IMR-90 (cell line): ENCODE data around the gene ASPN. TPM values are rescaled to one million over a fixed set of nuclear protein-coding genes. Genes with fewer than 3 reads are reported as not detected.
A peak's percentile ranks its signal among the peaks of the same experiment; 100 is the strongest.

Experiments used
- ATAC-seq: fragments of 200-7000 bp; cut with Tn5 transposase; 2 replicates; pipeline ENCODE4 v1.9.1; 2020; ENCODE audit warnings: low read depth, mild to moderate bottlenecking, moderate library complexity
- BruUV-seq: library from RNA; stranded (reverse); fragments of 400-500 nt; replicated peaks from 2 replicates; lab custom pipeline; 2021; lab: Mats Ljungman, UMichigan
- CTCF ChIA-PET: fragments of 300-600 bp; formaldehyde crosslinking; extraction: SDS; loops from one replicate; lab custom pipeline; 2021; ENCODE audit warnings: antibody characterized with exemption; lab: Yijun Ruan, JAX
- POLR2A ChIA-PET: fragments of 300-600 bp; sonication (Branson Sonifier 250); formaldehyde crosslinking; loops from one replicate; lab custom pipeline; 2022; ENCODE audit warnings: antibody characterized with exemption; ENCODE audit not compliant: unreplicated experiment; lab: Charles Lee
- DNase-seq: peaks from one replicate; pipeline ENCODE4 v3.0.0; 2013
- H2AFZ ChIP-seq: replicated peaks from 2 replicates; pipeline ENCODE3; 2013; ENCODE audit warnings: low read length, mild to moderate bottlenecking; ENCODE audit not compliant: poor library complexity
- H2AK5ac ChIP-seq: 2 replicates; pipeline ENCODE4 v1.6.1; 2013; ENCODE audit warnings: low read depth, low read length, inconsistent platforms
- H2AK9ac ChIP-seq: replicated peaks from 2 replicates; pipeline ENCODE3; 2013; ENCODE audit warnings: mild to moderate bottlenecking, low read depth, low read length, moderate library complexity; ENCODE audit not compliant: poor library complexity
- H2BK120ac ChIP-seq: 2 replicates; pipeline ENCODE4 v1.6.1; 2013; ENCODE audit warnings: low read depth, low read length, inconsistent platforms
- H2BK15ac ChIP-seq: 3 replicates; pipeline ENCODE4 v1.6.1; 2013; ENCODE audit warnings: low read depth, low read length, inconsistent platforms
- H2BK20ac ChIP-seq: 2 replicates; pipeline ENCODE4 v1.6.1; 2013; ENCODE audit warnings: low read depth, mild to moderate bottlenecking, inconsistent platforms, low read length, moderate library complexity
- H2BK5ac ChIP-seq: 2 replicates; pipeline ENCODE4 v1.6.1; 2013; ENCODE audit warnings: mild to moderate bottlenecking, low read depth, low read length, inconsistent platforms; ENCODE audit not compliant: poor library complexity, severe bottlenecking
- H3K14ac ChIP-seq: replicated peaks from 2 replicates; pipeline ENCODE4 v1.6.1; 2013; ENCODE audit warnings: low read depth, low read length, inconsistent platforms
- H3K18ac ChIP-seq: 2 replicates; pipeline ENCODE4 v1.6.1; 2013; ENCODE audit warnings: low read depth, low read length, control low read depth
- H3K23ac ChIP-seq: 2 replicates; pipeline ENCODE4 v1.6.1; 2013; ENCODE audit warnings: low read depth, low read length, inconsistent platforms
- H3K27ac ChIP-seq: 2 replicates; pipeline ENCODE4 v1.5.1; 2013; ENCODE audit warnings: mild to moderate bottlenecking, control low read depth, low read length; ENCODE audit not compliant: insufficient read depth
- H3K27me3 ChIP-seq: 2 replicates; pipeline ENCODE4 v1.6.1; 2013; ENCODE audit warnings: low read length; ENCODE audit not compliant: control insufficient read depth, insufficient read depth
- H3K36me3 ChIP-seq: 2 replicates; pipeline ENCODE4 v1.6.1; 2013; ENCODE audit warnings: low read length, mixed read lengths; ENCODE audit not compliant: control insufficient read depth, insufficient read depth
- H3K4ac ChIP-seq: 2 replicates; pipeline ENCODE4 v1.6.1; 2013; ENCODE audit warnings: low read depth, low read length, inconsistent platforms
- H3K4me1 ChIP-seq: 2 replicates; pipeline ENCODE4 v1.6.1; 2013; ENCODE audit warnings: low read length, mixed read lengths; ENCODE audit not compliant: control insufficient read depth, insufficient read depth
- H3K4me2 ChIP-seq: 2 replicates; pipeline ENCODE4 v1.6.1; 2013; ENCODE audit warnings: low read depth, mild to moderate bottlenecking, control low read depth, low read length, moderate library complexity
- H3K4me3 ChIP-seq: 2 replicates; pipeline ENCODE4 v1.5.1; 2013; ENCODE audit warnings: low read depth, mild to moderate bottlenecking, control low read depth, low read length, moderate library complexity; ENCODE audit not compliant: insufficient read depth
- H3K56ac ChIP-seq: 2 replicates; pipeline ENCODE4 v1.6.1; 2013; ENCODE audit warnings: low read length, inconsistent platforms; ENCODE audit not compliant: insufficient read depth; ENCODE audit errors: extremely low read depth
- H3K79me1 ChIP-seq, 2 experiments: 2 replicates each; pipeline ENCODE4 v1.6.1; 2013; ENCODE audit warnings: low read length in 2 of 2, inconsistent platforms in 1 of 2, low read depth in 1 of 2
- H3K9ac ChIP-seq: 2 replicates; pipeline ENCODE4 v1.6.1; 2013; ENCODE audit warnings: low read depth, low read length, control low read depth
- H3K9me1 ChIP-seq: 2 replicates; pipeline ENCODE4 v1.6.1; 2013; ENCODE audit warnings: low read length, inconsistent platforms; ENCODE audit not compliant: insufficient read depth
- H3K9me3 ChIP-seq: 2 replicates; pipeline ENCODE4 v1.6.1; 2013; ENCODE audit warnings: low read length; ENCODE audit not compliant: control insufficient read depth, insufficient read depth
- H4K20me1 ChIP-seq: 2 replicates; pipeline ENCODE4 v1.6.1; 2013; ENCODE audit warnings: low read length, inconsistent platforms; ENCODE audit not compliant: insufficient read depth
- H4K5ac ChIP-seq: 2 replicates; pipeline ENCODE4 v1.6.1; 2013; ENCODE audit warnings: mild to moderate bottlenecking, low read depth, low read length, control low read depth
- H4K8ac ChIP-seq, 2 experiments: 2 replicates each; pipeline ENCODE4 v1.6.1; 2013; ENCODE audit warnings: low read depth in 2 of 2, low read length in 2 of 2, control low read depth in 1 of 2, inconsistent platforms in 1 of 2
- H4K91ac ChIP-seq: 2 replicates; pipeline ENCODE4 v1.6.1; 2013; ENCODE audit warnings: low read depth, low read length, inconsistent platforms; ENCODE audit not compliant: insufficient read depth
- CEBPB ChIP-seq: IDR thresholded peaks from 2 replicates; pipeline ENCODE4 v1.6.1; 2012; ENCODE audit warnings: low read depth, low read length, improper control_type of control experiment
- CHD1 ChIP-seq: IDR thresholded peaks from 2 replicates; pipeline ENCODE4 v1.6.1; 2012; ENCODE audit warnings: low read depth, low read length, improper control_type of control experiment
- ELK1 ChIP-seq: fragments of 150-350 bp; IDR thresholded peaks from 2 replicates; pipeline ENCODE4 v1.6.1; 2016; ENCODE audit warnings: low read depth, mild to moderate bottlenecking, low read length, moderate library complexity, borderline replicate concordance
- FOS ChIP-seq: fragments of 150-350 bp; IDR thresholded peaks from 2 replicates; pipeline ENCODE4 v1.6.1; 2016; ENCODE audit warnings: low read depth, low read length
- MXI1 ChIP-seq: IDR thresholded peaks from 2 replicates; pipeline ENCODE4 v1.6.1; 2012; ENCODE audit warnings: low read depth, mild to moderate bottlenecking, low read length, moderate library complexity, borderline replicate concordance
- NFE2L2 ChIP-seq: fragments of 150-350 bp; IDR thresholded peaks from 2 replicates; pipeline ENCODE4 v1.6.1; 2016; ENCODE audit warnings: low read depth, mild to moderate bottlenecking, low read length
- USF2 ChIP-seq: fragments of 150-350 bp; IDR thresholded peaks from 2 replicates; pipeline ENCODE4 v1.6.1; 2017; ENCODE audit warnings: mild to moderate bottlenecking, antibody characterized with exemption, low read length, low read depth
- WGBS, 2 experiments: methylation state at CpG; one replicate each; pipeline versions ENCODE4 v1.1.5 to v1.1.7; 2013; ENCODE audit warnings: missing lambda C conversion rate in 2 of 2; ENCODE audit not compliant: insufficient read length in 1 of 2; ENCODE audit errors: extremely low coverage in 2 of 2; 5-methylcytosine and 5-hydroxymethylcytosine counted together
- dilution Hi-C: fragments of 300-500 bp; cut with HindIII; formaldehyde crosslinking; loops from one replicate; pipeline ENCODE4 v1.14.3; 2018; ENCODE audit warnings: low sequenced_read_pairs; ENCODE audit not compliant: unreplicated experiment
- in situ Hi-C: fragments of 300-500 bp; cut with MboI; formaldehyde crosslinking; loops from 3 replicates; pipeline ENCODE4 v1.14.3; 2019; ENCODE audit warnings: low sequenced_read_pairs, inconsistent platforms, mixed read lengths
- intact Hi-C: fragments of 100-400 bp; cut with micrococcal nuclease; formaldehyde crosslinking; loops from 2 replicates; pipeline ENCODE4 v1.10.0; 2022
- polyA plus RNA-seq, 3 experiments: library from polyadenylated mRNA; depleted of rRNA; stranded (reverse); fragments of >200 nt; gene quantifications; 2 replicates each; pipeline ENCODE4 v1.2.3, GENCODE V29; 2012; ENCODE audit warnings: low replicate concordance in 1 of 3
- total RNA-seq: library from RNA; depleted of rRNA; stranded (reverse); fragments of >200 nt; gene quantifications from 2 replicates; pipeline ENCODE4 v1.2.3, GENCODE V29; 2012

ASPN gene
- total and polyA plus RNA-seq, 2 of the 4 experiments (the other 2 are of a cell fraction): under 0.01 to 0.09 TPM

DNA sequence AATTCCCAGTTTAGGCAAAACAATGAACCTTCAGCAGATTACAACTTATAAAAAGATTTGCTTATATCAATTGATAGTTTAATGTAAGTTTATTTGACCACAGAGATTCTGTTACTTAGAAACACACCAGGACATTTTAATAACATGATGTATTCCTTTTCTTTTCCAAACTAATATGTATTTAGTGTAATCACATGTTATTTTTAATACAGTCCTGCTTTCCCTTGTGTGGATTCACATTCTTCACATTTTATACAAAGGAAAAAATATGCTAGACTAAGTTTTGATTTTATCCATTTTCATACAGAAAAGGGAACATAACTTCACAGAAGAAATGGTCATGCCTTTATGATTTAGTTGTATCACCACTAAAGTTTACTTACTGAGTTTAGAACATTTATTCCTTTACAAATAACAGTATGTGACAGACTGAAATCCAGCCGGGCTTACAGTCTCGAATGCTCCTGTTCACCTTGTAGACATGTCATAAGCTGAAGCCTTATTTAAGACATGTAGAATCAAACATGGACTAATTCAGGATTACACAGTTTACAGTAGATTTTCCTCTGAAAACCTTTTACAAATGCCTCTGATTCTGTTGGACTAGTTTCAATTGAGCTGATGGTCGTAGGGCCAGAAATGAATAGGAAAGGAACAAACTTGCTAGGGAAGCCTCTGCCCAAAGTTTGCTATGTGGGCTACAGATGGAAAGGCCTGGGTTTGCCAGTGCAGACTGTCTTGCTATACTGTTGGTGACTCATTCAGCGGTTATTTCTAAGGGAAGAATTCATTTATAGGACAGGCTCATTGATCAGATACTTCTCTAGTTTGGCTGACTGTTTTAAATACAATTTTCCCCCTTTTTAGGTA lies 6.6 kb upstream of the ASPN start:
- Histone ChIP-seq H3K4me2 (0 out of 2 replicates have a peak overlapping the region, but pooled peaks have one; percentile 8), H3K27ac (no peak overlapping the region), H4K20me1 (no peaks in the 10 kb centered on the region), H4K91ac (no peak overlapping the region; the same call in 1 of the 2 replicates), H2BK120ac (peak overlapping the region; percentile 59; the same call in 1 of the 2 replicates), H2BK15ac (peak overlapping the region; percentile 42; the same call in 1 of the 3 replicates), H3K79me1 (no peaks in the 10 kb centered on the region; a peak in 1 of 4 replicates), H3K9me1 (peaks cover 11% of the 10 kb centered on the region), H3K14ac (peak overlapping the region; percentile 27), H2BK20ac (peak overlapping the region; percentile 22; the same call in 1 of the 2 replicates), H3K36me3 (no peaks in the 10 kb centered on the region), H3K9me3 (no peaks in the 10 kb centered on the region), H3K9ac (no peak overlapping the region), H3K4me1 (peaks cover 11% of the 10 kb centered on the region), H2BK5ac (no peak overlapping the region), H3K27me3 (no peaks in the 10 kb centered on the region), H4K8ac (peak overlapping the region in 1 of 2 experiments; percentile 52; a peak in 1 of 4 replicates), H3K18ac (peak overlapping the region; percentile 12; the same call in 1 of the 2 replicates), H2AK5ac (no peak overlapping the region), H2AFZ (no peak overlapping the region), H3K4ac (peak overlapping the region; percentile 7; the same call in 1 of the 2 replicates), H2AK9ac (no peak overlapping the region), H3K23ac (peak overlapping the region; percentile 41; the same call in 1 of the 2 replicates), H3K56ac (no peak overlapping the region), H3K4me3 (no peak overlapping the region), H4K5ac (no peak overlapping the region)
- dilution Hi-C loops: no loop called here
- WGBS, 2 experiments: no CpG with 5 or more reads among the region's 4 CpGs
- BruUV-seq: no TSS peak
- no peak for TF ChIP-seq MXI1
- TF ChIP-seq NFE2L2: no peak
- TF ChIP-seq CEBPB: no peak
- TF ChIP-seq ELK1: no peak
- no peak for TF ChIP-seq USF2
- no peak for TF ChIP-seq CHD1
- TF ChIP-seq FOS: peak; percentile 36
- in situ Hi-C loops: no loop called here
- peak; percentile 84 for ATAC-seq
- peak; percentile 62 for DNase-seq
- POLR2A ChIA-PET: interaction anchor here (0.5 kb wide), 1 partner anchor 101 kb away, joined by 4 read pairs; no protein-coding TSS in a partner anchor
- CTCF ChIA-PET: interaction anchor here (0.8 kb wide), 1 partner anchor 117 kb away, joined by 3 read pairs; no protein-coding TSS in a partner anchor
- intact Hi-C loops: no loop called here
